GM04503 (cell line): ENCODE results near the gene PLXNA4.

Source experiments
- DNase-seq: peaks from one replicate; pipeline ENCODE4 v3.0.0-alpha.2; 2012; ENCODE audit warnings: low read depth

The PLXNA4 gene

DNA sequence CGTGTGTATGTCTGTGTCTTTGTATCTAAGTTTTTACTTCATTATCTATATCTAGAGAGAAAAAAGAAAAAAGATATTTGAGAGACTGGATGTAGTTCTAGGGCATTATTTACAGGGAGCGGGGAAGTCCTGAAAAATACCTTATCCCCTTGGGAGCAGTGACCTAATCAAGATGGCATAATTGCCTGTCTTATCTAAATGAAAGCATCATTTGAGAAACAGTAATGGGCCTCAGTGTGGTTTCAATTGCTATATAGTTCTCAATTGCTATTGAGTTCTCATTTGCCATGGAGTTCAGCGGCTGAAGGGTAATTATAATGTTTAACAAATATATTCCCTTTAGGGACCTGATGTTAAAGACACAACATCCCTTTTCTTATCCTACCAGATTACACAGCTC, 216.5 kb downstream of the PLXNA4 start:
- DNase-seq = no peak

- DNase-seq = no peak
These were observed 221.2 kb downstream of the PLXNA4 start for GRCh38 chr7:132355048-132355447.

GRCh38 chr7:132354527-132354926, 221.7 kb downstream of the PLXNA4 start:
- no peak for DNase-seq

DNA sequence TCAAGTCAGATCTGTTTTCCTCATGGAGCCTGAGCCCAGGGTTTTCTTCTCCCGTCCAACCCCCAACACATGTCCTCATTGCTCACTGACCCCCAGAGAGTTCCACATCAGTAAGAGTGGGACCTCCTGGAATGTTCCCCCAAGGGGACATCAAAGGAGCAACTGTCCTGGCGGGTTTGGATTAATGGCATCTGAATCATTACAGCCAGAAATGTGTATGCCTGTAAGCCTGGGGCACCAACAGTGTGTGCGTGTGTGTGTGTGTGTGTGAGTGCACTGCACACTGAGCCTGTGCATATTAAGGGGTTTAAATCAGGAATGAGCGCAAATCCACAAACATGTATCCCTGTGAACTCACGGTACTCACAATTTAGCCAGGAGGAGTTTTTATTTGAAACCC, 222.3 kb downstream of the PLXNA4 start:
- DNase-seq = no peak

DNA sequence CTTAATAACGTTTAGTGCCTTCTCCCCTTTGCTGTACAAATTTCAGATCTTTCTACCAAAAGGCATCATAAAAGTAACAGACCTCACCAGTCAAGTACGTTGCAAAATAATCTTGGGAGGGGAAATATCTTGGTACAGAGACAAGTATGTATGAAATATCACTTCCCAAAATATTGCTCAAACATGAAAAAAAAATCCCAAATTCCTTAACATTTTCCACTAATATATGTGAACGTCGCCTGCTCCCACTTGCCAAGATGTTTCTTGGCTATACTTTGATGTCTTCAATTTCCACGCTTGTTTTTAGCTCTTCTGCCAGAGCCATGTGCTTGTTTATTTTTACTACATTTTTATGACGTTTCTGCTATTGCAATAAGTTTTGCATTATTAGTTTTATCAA, 223.5 kb downstream of the PLXNA4 start:
- DNase-seq = no peak

DNA sequence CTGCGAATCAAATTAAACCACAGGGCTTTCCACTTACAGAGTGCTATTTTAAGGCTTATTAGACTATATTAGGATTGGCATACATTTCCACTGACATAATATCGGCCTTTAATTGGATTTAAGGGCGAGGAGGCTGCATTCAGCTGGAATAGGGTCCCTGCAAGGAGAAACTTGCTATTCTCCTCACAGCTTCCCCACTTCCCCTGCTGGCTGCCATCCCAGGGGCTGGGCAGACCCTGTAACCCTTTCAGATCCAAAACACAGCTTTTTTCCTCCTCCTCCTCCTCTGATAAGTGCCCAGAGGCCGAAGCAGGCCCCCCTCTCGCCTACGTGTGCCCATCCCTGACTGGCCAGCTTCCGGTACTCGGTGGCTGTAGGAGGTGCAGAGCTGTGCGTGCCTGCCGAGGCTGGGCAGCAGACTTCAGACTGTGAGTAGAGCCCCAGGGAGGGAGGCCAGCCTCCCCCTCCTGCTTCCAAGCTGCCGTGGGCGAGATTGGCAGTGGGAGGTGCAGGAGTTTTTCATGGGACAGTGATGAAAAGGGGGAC, 224.2 kb downstream of the PLXNA4 start:
- no peak for DNase-seq

GRCh38 chr7:132350741-132351140, 225.5 kb downstream of the PLXNA4 start:
- DNase-seq = no peak

DNA sequence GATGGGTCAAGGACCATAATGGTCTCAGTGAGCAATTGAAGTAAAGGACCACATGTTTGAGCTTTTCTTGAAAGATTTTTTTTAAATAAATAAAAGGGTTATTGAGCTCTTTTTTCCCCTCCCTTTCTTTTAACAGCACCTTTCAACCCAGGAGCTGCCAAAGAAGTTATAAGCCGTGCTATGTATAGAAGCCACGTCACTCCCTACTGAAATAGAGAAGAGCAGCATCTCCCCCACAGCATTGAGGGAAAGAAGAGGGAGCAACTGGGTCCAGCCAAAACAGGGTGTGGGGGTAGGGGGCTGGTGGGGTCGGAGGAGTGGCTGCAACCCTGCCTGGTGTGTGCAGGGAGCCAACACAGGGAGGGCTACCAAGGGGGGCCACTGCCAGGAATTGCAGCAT, 227.2 kb downstream of the PLXNA4 start:
- no peak for DNase-seq

GRCh38 chr7:132348341-132348740, 227.9 kb downstream of the PLXNA4 start:
- DNase-seq = no peak

GRCh38 chr7:132347858-132348257, 228.4 kb downstream of the PLXNA4 start:
- DNase-seq = no peak

- DNase-seq = no peak
These were observed 229.1 kb downstream of the PLXNA4 start for GRCh38 chr7:132347123-132347522.

DNA sequence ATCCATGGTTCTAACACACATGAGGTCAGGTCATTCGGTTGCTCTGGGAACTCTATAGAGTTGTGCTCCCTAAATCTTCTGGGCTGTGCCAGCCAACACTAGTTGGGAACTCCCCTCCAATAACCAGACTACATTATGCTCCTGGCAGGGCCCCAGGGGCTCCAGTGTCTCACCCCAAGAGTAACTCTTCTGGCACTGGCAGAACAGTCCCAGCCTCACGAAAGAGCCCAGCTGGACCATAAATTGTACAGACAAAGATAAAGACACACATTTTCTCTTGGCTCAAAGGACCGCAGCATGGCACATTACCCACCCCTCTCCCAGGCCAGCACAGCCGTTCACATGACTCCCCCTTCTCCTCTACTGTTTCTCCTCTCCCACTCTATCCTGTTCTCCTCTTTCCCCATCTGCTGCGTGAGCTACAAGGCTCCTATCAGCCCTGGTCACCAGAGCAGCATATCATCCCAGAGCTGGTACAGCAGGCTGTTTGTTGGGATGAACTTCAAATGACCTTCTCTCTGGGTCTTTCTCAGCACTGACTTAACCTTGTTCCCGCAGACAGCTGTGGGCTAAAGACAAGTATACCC, 230.6 kb downstream of the PLXNA4 start:
- DNase-seq = no peak

DNA sequence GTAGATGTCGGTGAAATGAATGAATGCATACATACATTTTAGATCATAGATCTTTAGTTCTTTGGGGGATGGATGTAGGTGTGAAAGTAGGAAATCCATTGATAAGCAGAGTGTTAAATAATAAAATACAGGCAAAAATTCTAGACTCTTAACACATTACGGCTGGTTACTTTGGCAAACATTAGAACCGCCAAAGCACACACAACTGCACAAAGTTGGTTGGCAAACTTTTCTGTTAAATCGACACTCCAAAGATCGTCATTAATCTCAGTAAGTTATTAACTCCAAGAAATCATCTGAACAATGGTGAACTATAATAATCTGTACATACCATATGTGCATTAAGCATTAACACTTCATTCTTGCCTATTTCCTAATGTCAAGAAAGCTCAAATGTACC, 231.2 kb downstream of the PLXNA4 start:
- DNase-seq = no peak

GRCh38 chr7:132343199-132343598, 233.1 kb downstream of the PLXNA4 start:
- DNase-seq = no peak

- no peak for DNase-seq
These were observed 238.7 kb downstream of the PLXNA4 start for GRCh38 chr7:132337450-132338080.

GRCh38 chr7:132336797-132337196, 239.5 kb downstream of the PLXNA4 start:
- DNase-seq = no peak

- DNase-seq = no peak
These were observed 243.0 kb downstream of the PLXNA4 start for GRCh38 chr7:132333301-132333700.

- DNase-seq = no peak
These were observed 247.5 kb downstream of the PLXNA4 start for GRCh38 chr7:132328760-132329159.

DNA sequence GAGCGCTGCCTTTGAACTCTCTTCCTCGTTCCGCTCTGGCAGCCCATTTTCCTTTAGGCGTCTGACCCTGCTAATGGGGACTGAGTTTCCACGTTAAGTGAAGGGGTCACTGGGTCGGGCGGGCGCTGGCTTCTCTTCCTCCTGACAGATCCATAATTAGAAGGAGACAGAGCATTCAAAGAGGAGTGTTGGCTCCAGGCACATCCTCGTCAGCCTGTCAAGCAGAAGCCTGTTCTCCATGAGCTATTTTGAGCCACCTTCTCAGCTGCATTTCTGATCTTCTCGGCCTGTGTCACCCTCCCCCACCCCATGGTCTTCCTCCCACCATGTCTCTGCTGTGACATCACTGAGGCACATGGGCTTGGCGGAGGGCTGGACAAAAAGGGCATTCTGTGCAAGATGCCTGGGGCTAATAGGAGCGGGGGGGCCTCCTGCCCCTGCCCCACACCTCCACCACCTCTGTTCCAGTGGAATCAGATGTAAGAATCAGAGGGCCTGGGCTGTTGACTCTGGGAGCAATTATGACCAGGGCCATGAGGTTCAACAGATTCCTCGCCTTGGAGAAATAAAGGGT, 248.1 kb downstream of the PLXNA4 start:
- DNase-seq = no peak

GRCh38 chr7:132326878-132327589, 249.2 kb downstream of the PLXNA4 start:
- DNase-seq = no peak

DNA sequence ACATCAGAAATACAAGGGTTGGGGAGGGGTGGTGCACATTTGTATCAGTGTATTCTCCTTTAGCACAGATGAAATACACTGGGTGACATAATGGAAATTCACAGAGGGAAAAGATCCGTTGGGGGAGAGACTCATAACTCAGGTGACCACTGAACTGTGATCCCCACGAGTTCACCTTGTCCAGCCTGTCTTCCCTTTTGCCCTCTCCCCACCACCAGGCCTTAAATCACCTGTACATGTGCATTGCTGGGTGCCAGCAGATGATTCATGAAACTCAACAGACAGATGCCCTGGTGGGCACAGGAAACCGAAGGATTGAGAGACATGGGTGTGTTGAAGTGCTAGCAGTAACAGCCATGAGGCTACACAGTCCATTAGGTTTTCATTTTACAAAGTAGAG, 253.3 kb downstream of the PLXNA4 start:
- no peak for DNase-seq

DNA sequence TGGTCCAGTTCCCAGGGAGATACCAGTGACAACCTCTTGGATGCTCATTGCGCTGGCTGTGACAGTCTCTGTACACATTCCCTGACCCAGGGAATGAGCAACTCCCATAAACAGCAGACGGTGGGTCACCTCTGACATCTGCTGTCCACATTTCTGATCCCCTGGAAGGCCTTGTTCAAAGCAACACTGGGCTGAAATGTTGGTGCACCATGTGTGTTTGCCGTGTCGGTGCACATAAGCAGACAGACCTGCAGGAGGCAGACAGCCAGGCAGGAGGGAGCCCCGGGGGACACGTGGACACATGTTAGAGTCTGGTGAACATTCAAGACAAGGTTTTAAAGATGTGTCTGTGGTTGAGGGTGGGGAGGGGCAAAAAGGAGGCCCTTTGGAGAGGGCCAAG, 254.9 kb downstream of the PLXNA4 start:
- no peak for DNase-seq

GRCh38 chr7:132319481-132319880, 256.8 kb downstream of the PLXNA4 start:
- no peak for DNase-seq
